GM12875 (cell line): ENCODE data around the gene TRIM2.

Experiments
- H3K4me3 ChIP-seq: one replicate; pipeline ENCODE4 v1.5.1; 2011; ENCODE audit warnings: low read depth, low read length, control low read depth
- TF ChIP-seq, protein P1 (sequence below): IDR thresholded peaks from 2 replicates; pipeline ENCODE4 v1.5.1; 2011; ENCODE audit warnings: low read depth, mild to moderate bottlenecking, control low read depth, inconsistent platforms, low read length, moderate library complexity, borderline replicate concordance; ENCODE audit not compliant: insufficient read depth

Gene TRIM2

DNA sequence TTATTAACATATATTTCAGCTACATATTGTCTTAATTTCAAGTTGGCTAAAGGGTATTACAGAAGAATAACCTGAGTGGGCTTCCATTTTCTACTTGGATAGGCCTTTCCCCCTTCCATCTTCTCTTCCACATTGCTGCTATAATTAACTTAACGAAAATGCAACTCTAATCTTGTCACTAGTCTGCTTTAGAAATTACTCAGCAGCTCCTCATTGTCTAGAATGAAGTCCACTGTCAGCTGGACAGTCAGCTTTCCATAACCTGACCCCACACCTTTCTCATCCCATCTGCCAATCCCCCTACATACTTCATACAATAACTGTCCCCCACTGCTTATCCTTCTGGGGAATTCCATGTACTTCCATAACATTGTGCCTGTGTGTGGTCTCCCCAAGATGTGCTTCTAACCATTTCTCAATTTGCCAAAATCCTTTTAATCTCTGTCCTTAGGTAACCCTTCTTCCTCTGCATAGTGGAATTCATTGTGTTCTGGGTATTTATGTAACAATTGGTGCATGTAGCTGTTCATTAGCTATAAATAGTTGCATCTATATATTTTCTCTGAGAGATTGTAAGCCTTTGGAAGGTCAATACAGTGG is 145.1 kb downstream of the TRIM2 start:
- no peak overlapping the region for H3K4me3 ChIP-seq
- TF ChIP-seq, protein P1, sequence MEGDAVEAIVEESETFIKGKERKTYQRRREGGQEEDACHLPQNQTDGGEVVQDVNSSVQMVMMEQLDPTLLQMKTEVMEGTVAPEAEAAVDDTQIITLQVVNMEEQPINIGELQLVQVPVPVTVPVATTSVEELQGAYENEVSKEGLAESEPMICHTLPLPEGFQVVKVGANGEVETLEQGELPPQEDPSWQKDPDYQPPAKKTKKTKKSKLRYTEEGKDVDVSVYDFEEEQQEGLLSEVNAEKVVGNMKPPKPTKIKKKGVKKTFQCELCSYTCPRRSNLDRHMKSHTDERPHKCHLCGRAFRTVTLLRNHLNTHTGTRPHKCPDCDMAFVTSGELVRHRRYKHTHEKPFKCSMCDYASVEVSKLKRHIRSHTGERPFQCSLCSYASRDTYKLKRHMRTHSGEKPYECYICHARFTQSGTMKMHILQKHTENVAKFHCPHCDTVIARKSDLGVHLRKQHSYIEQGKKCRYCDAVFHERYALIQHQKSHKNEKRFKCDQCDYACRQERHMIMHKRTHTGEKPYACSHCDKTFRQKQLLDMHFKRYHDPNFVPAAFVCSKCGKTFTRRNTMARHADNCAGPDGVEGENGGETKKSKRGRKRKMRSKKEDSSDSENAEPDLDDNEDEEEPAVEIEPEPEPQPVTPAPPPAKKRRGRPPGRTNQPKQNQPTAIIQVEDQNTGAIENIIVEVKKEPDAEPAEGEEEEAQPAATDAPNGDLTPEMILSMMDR: no peak

DNA sequence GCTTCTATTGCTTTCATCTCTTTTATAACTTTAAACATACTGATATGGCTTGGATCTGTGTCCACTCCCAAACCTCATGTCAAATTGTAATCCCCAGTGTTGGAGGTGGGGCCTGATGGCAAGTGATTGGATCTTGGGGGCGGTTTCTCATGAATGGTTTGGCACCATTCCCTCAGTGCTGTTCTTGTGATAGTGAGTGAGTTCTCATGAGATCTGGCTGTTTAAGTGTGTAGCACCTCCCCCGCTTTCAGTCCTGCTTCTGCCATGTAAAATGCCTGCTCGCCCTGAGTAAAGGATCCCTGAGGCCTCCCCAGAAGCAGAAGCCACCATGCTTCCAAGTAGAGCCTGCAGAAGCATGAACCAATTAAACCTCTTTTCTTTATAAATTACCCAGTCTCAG is 157.9 kb downstream of the TRIM2 start:
- TF ChIP-seq, protein P1: no peak
- H3K4me3 ChIP-seq: no peak overlapping the region

DNA sequence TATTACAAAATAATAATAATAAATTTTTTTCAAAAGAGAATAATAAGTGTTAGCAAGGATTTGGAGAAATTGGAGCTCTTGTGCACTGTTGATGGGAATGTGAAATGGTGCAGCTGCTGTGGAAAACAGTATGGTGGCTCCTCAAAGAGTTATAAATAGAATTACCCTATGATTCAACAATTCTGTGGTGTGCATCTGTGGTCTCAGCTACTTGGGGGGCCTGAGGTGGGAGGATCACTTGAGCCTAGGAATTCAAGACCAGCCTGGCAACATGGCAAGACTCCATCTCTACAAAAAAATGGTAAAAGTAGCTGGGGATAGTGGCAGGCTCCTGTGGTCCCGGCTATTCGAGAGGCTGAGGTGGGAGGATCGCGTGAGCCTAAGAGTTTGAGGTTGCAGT is 159.8 kb downstream of the TRIM2 start:
- TF ChIP-seq, protein P1: no peak
- no peak overlapping the region for H3K4me3 ChIP-seq

DNA sequence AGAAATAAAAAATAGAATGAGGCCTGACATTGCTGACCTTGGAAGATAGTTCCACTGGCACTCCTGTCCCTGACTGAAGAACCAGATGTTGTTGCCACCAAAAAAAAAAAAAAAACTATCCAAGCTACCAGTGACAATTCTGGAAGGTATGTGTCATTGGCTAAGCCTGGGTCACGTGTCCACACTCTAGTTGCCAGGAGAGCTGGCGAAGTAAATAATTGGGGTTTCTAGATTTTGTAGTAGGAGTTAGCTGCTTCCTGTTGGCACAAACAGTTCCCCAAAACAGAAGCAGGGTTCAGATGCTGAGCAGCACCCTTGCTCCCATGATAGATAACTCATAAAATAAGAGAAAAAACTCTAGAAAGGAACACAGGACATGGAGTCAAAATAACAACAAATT is 160.8 kb downstream of the TRIM2 start:
- H3K4me3 ChIP-seq: no peak overlapping the region
- TF ChIP-seq, protein P1: no peak

DNA sequence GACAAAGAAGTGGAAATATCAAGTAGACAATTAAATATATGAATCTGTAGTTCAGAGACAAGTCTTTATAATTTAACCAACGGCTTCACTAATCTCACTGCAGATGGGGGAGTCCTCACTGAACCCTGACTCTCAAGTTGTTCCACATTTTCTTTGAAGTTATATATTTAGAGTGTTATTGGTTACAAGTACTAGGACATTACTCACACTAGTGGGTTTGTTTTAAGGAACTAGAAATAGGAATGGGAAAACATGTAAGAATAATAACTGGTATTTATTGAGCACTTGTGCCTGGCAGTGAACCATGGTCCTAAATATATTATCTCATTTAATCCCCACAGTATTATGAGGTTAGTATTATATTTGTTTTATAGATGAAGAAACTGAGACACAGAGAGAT is 162.2 kb downstream of the TRIM2 start:
- H3K4me3 ChIP-seq: no peak overlapping the region

DNA sequence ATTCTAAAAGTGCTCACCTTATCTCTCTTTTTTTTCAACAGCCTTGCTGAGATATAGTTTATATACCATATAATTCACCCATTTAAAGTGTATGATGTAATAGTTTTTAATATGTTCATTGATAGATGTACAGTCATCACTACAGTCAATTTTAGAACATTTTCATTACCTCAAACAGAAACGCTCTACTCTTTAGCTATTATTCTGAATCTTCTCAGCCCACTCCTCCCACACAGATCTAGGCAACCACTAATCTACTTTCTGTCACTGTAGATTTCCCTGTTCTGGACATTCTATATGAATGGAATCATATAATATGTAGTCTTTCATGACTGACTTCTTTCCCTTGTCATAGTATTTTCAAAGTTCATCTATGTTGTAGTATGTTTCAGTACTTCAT is 162.8 kb downstream of the TRIM2 start:
- TF ChIP-seq, protein P1: no peak
- no peak overlapping the region for H3K4me3 ChIP-seq

More for the DNA sequence above, 162.2 kb downstream of the TRIM2 start:
- TF ChIP-seq, protein P1: no peak

DNA sequence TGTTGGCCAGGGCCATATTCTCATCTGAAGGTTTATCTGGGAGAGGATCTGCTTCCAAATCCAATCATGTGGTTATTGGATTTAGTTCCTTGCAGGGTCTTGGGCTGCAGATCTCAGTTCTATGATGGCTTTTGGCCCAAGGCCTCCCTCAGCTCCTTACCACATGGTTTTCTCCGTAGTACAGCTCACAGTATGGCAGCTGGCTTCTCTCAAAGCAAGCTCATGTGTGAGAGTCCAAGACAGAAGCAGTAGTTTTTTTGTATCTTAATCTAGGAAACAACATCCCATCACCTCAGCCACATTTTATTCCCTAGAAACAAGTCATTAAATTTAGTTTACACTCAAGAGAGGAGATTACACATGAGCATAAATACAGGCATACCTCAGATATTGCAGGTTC is 164.8 kb downstream of the TRIM2 start:
- TF ChIP-seq, protein P1: no peak
- H3K4me3 ChIP-seq: no peak overlapping the region
